KMS-11 (cell line): Measurements from ENCODE around the gene SLC22A2.

Experiments
- H2AFZ ChIP-seq: fragments of 200-600 bp; sonication (generic); 2 replicates; pipeline ENCODE4 v1.6.1; 2016; ENCODE audit warnings: antibody characterized with exemption, mixed run types, low read depth
- H3K27ac ChIP-seq: fragments of 200-600 bp; sonication (generic); 2 replicates; pipeline ENCODE4 v1.6.1; 2016; ENCODE audit warnings: mild to moderate bottlenecking, mixed run types
- H3K27me3 ChIP-seq: fragments of 200-600 bp; sonication (generic); 2 replicates; pipeline ENCODE4 v1.6.1; 2017; ENCODE audit warnings: mild to moderate bottlenecking, low read depth, mixed run types, moderate library complexity; ENCODE audit not compliant: insufficient read depth
- H3K36me3 ChIP-seq: fragments of 200-600 bp; sonication (generic); 2 replicates; pipeline ENCODE4 v1.6.1; 2017; ENCODE audit warnings: mild to moderate bottlenecking, mixed run types; ENCODE audit not compliant: insufficient read depth
- H3K4me1 ChIP-seq: fragments of 200-600 bp; sonication (generic); 2 replicates; pipeline ENCODE4 v1.6.1; 2016; ENCODE audit warnings: mild to moderate bottlenecking, low read depth, mixed run types; ENCODE audit not compliant: poor library complexity, severe bottlenecking
- H3K4me2 ChIP-seq: fragments of 200-600 bp; sonication (generic); 2 replicates; pipeline ENCODE4 v1.7.0; 2016; ENCODE audit warnings: mild to moderate bottlenecking, mixed run types
- H3K4me3 ChIP-seq: fragments of 200-600 bp; sonication (generic); IDR thresholded peaks from 2 replicates; pipeline ENCODE4 v1.6.1; 2017; ENCODE audit warnings: low read depth, low read length, mixed read lengths; ENCODE audit not compliant: insufficient read depth
- H3K79me2 ChIP-seq: fragments of 200-600 bp; sonication (generic); 2 replicates; pipeline ENCODE4 v1.6.1; 2016; ENCODE audit warnings: low read depth, mixed run types; ENCODE audit not compliant: insufficient read depth
- H3K9ac ChIP-seq: fragments of 200-600 bp; sonication (generic); 2 replicates; pipeline ENCODE4 v1.6.1; 2016; ENCODE audit warnings: mild to moderate bottlenecking, mixed run types
- H4K20me1 ChIP-seq: fragments of 200-600 bp; sonication (generic); 2 replicates; pipeline ENCODE4 v1.6.1; 2016; ENCODE audit warnings: mild to moderate bottlenecking, mixed run types; ENCODE audit not compliant: insufficient read depth
- CTCF ChIP-seq: fragments of 200-600 bp; sonication (generic); conservative IDR thresholded peaks from 2 replicates; pipeline ENCODE4 v1.6.1; 2017; ENCODE audit warnings: low read depth, mild to moderate bottlenecking, antibody characterized with exemption, low read length, moderate library complexity, mixed read lengths

SLC22A2 gene

GRCh38 chr6:160253714-160254113 lies 4.9 kb downstream of the SLC22A2 start:
- Histone ChIP-seq H3K27ac (no peak overlapping the region), H4K20me1 (no peaks in the 10 kb centered on the region), H3K9ac (no peak overlapping the region), H2AFZ (no peak overlapping the region), H3K36me3 (no peaks in the 10 kb centered on the region), H3K4me1 (peaks cover 7% of the 10 kb centered on the region), H3K79me2 (no peaks in the 10 kb centered on the region), H3K4me3 (no peak overlapping the region), H3K4me2 (no peak overlapping the region), H3K27me3 (no peaks in the 10 kb centered on the region)
- TF ChIP-seq CTCF = no peak

- Histone ChIP-seq H3K27me3 (no peaks in the 10 kb centered on the region), H3K27ac (no peak overlapping the region), H3K4me3 (no peak overlapping the region), H4K20me1 (no peaks in the 10 kb centered on the region), H3K36me3 (no peaks in the 10 kb centered on the region), H3K79me2 (no peaks in the 10 kb centered on the region), H3K4me2 (no peak overlapping the region), H2AFZ (no peak overlapping the region), H3K4me1 (peaks cover 7% of the 10 kb centered on the region), H3K9ac (no peak overlapping the region)
- TF ChIP-seq CTCF = no peak
Measured at GRCh38 chr6:160253292-160253691, 5.3 kb downstream of the SLC22A2 start.

- Histone ChIP-seq H3K4me3 (no peak overlapping the region), H3K36me3 (no peaks in the 10 kb centered on the region), H3K9ac (no peak overlapping the region), H3K4me1 (peaks cover 7% of the 10 kb centered on the region), H3K79me2 (no peaks in the 10 kb centered on the region), H4K20me1 (no peaks in the 10 kb centered on the region), H2AFZ (no peak overlapping the region), H3K4me2 (no peak overlapping the region), H3K27me3 (no peaks in the 10 kb centered on the region), H3K27ac (no peak overlapping the region)
- TF ChIP-seq CTCF = no peak
Measured at GRCh38 chr6:160252073-160252813, 6.4 kb downstream of the SLC22A2 start.

GRCh38 chr6:160249671-160250070 lies 8.9 kb downstream of the SLC22A2 start:
- no peak for TF ChIP-seq CTCF
- H4K20me1 ChIP-seq = no peaks in the 10 kb centered on the region
- no peaks in the 10 kb centered on the region for H3K27me3 ChIP-seq
- no peak overlapping the region for H3K4me2 ChIP-seq
- peaks cover 7% of the 10 kb centered on the region for H3K4me1 ChIP-seq
- H3K27ac ChIP-seq = no peak overlapping the region
- no peak overlapping the region for H2AFZ ChIP-seq
- no peak overlapping the region for H3K4me3 ChIP-seq
- no peak overlapping the region for H3K9ac ChIP-seq
- H3K36me3 ChIP-seq = no peaks in the 10 kb centered on the region
- no peaks in the 10 kb centered on the region for H3K79me2 ChIP-seq
